ENCODE data around the gene BRD8.

Gene BRD8

GRCh38 chr5:138096997-138097828 lies 81.2 kb downstream of the BRD8 start:
- DNase-seq (ENCODE audit: low spot score): no peak

- DNase-seq (ENCODE audit: low spot score): no peak
Observed at GRCh38 chr5:138096363-138096762, 82.1 kb downstream of the BRD8 start.

- DNase-seq (ENCODE audit: low spot score): no peak
Observed at GRCh38 chr5:138095100-138095907, 83.1 kb downstream of the BRD8 start.

- DNase-seq (ENCODE audit: low spot score): no peak
Observed at GRCh38 chr5:138093036-138093435, 85.4 kb downstream of the BRD8 start.

GRCh38 chr5:138092301-138092700 lies 86.1 kb downstream of the BRD8 start:
- DNase-seq (ENCODE audit: low spot score): no peak

GRCh38 chr5:138091685-138092084 lies 86.7 kb downstream of the BRD8 start:
- no peak for DNase-seq (ENCODE audit: low spot score)

All from NAMALWA (cell line).